Keratinocyte (primary cell): Measurements from ENCODE around the gene INPP4B. TPM values are rescaled to one million over a fixed set of nuclear protein-coding genes. Genes with fewer than 3 reads are reported as not detected.
A peak's percentile ranks its signal among the peaks of the same experiment; 100 is the strongest.

ENCODE experiments used
- DNase-seq: peaks from one replicate; pipeline ENCODE4 v3.0.0-alpha.2; 2011; ENCODE audit warnings: low read depth, missing footprints, low spot score
- FAIRE-seq: peaks from 2 replicates; lab custom pipeline; 2011; peaks lifted over from hg19 to GRCh38; lab: Jason Lieb, UNC
- H2AFZ ChIP-seq: 2 replicates; pipeline ENCODE4 v1.6.0; 2012; ENCODE audit warnings: low read length, control low read depth, inconsistent platforms; ENCODE audit not compliant: control insufficient read depth
- H3K27ac ChIP-seq: 2 replicates; pipeline ENCODE4 v1.5.1; 2011; ENCODE audit warnings: low read length; ENCODE audit not compliant: control insufficient read depth, insufficient read depth
- H3K27me3 ChIP-seq: 3 replicates; pipeline ENCODE4 v1.6.0; 2011; ENCODE audit warnings: low read length; ENCODE audit not compliant: control insufficient read depth, insufficient read depth; ENCODE audit errors: extremely low read depth
- H3K36me3 ChIP-seq, 2 experiments: 2 replicates in 1 of 2; 3 replicates in 1 of 2; pipeline ENCODE4 v1.5.1; 2011; ENCODE audit warnings: low read length in 2 of 2, mild to moderate bottlenecking in 1 of 2; ENCODE audit not compliant: control insufficient read depth in 2 of 2, insufficient read depth in 2 of 2; ENCODE audit errors: extremely low read depth in 1 of 2
- H3K4me1 ChIP-seq: 3 replicates; pipeline ENCODE4 v1.5.1; 2011; ENCODE audit warnings: low read length; ENCODE audit not compliant: control insufficient read depth, insufficient read depth; ENCODE audit errors: extremely low read depth
- H3K4me2 ChIP-seq: 3 replicates; pipeline ENCODE4 v1.6.0; 2011; ENCODE audit warnings: low read depth, low read length; ENCODE audit not compliant: control insufficient read depth, insufficient read depth; ENCODE audit errors: extremely low read depth
- H3K4me3 ChIP-seq, 3 experiments: fragments of 200-600 bp in 1 of 3; sonication (generic) in 1 of 3; 2 replicates in 2 of 3; 3 replicates in 1 of 3; pipeline ENCODE4 v1.5.1; 2011 to 2016; ENCODE audit warnings: low read length in 3 of 3, mild to moderate bottlenecking in 3 of 3, control low read depth in 2 of 3, inconsistent platforms in 1 of 3, low read depth in 1 of 3, mixed read lengths in 1 of 3, mixed run types in 1 of 3, moderate library complexity in 1 of 3; ENCODE audit not compliant: control insufficient read depth in 2 of 3, insufficient read depth in 2 of 3; ENCODE audit errors: extremely low read depth in 1 of 3
- H3K79me2 ChIP-seq: 2 replicates; pipeline ENCODE4 v1.6.0; 2012; ENCODE audit warnings: low read length; ENCODE audit not compliant: control insufficient read depth, insufficient read depth
- H3K9ac ChIP-seq: 3 replicates; pipeline ENCODE4 v1.6.0; 2011; ENCODE audit warnings: low read length; ENCODE audit not compliant: control insufficient read depth, insufficient read depth; ENCODE audit errors: extremely low read depth
- H3K9me1 ChIP-seq: 3 replicates; pipeline ENCODE4 v1.6.0; 2011; ENCODE audit warnings: low read length; ENCODE audit not compliant: control insufficient read depth, insufficient read depth; ENCODE audit errors: extremely low read depth
- H3K9me3 ChIP-seq: 2 replicates; pipeline ENCODE4 v1.5.1; 2012; ENCODE audit warnings: low read depth, low read length; ENCODE audit not compliant: control insufficient read depth
- H4K20me1 ChIP-seq: 3 replicates; pipeline ENCODE4 v1.6.0; 2011; ENCODE audit warnings: low read length; ENCODE audit not compliant: control insufficient read depth, insufficient read depth; ENCODE audit errors: extremely low read depth
- CTCF ChIP-seq, 3 experiments: IDR thresholded peaks in 1 of 3; conservative IDR thresholded peaks in 1 of 3; optimal IDR thresholded peaks in 1 of 3; 2 replicates in 2 of 3; 3 replicates in 1 of 3; pipeline versions ENCODE3 to v1.5.1; 2011; ENCODE audit warnings: low read length in 3 of 3, mild to moderate bottlenecking in 3 of 3, moderate library complexity in 2 of 3, control low read depth in 1 of 3, inconsistent platforms in 1 of 3; ENCODE audit not compliant: insufficient read depth in 2 of 3; ENCODE audit errors: extremely low read depth in 1 of 3
- EZH2 ChIP-seq: IDR thresholded peaks from one replicate; pipeline ENCODE4 v1.6.1; 2012; ENCODE audit warnings: inconsistent platforms, mild to moderate bottlenecking, low read length, moderate library complexity
- dilution Hi-C: fragments of 300-500 bp; cut with MboI; formaldehyde crosslinking; loops from one replicate; pipeline ENCODE4 v1.7.0; 2020; ENCODE audit warnings: low sequenced_read_pairs; ENCODE audit not compliant: extremely low pct_ligation_motif_present
- polyA plus RNA-seq, 5 experiments: library from polyadenylated mRNA; depleted of rRNA in 3 of 5; stranded (reverse) in 3 of 5; stranded (forward) in 1 of 5; unstranded in 1 of 5; fragments of >200 nt; gene quantifications; 1 replicate in 1 of 5; 2 replicates in 3 of 5; 3 replicates in 1 of 5; pipeline versions ENCODE4 v1.2.1 to v1.2.3, GENCODE V29; 2011 to 2012; ENCODE audit warnings: missing spikeins in 2 of 5, low read depth in 1 of 5, low replicate concordance in 1 of 5

The INPP4B gene
- polyA plus RNA-seq, 1 donor (not counting 4 experiments of a cell fraction or from before 2014, with no cell fraction given) = 50.2 TPM

GRCh38 chr4:142572071-142572470, 274.0 kb downstream of the INPP4B start:
- Histone ChIP-seq H3K9me3 (no peaks in the 10 kb centered on the region), H3K27me3 (no peaks in the 10 kb centered on the region), H3K9me1 (no peaks in the 10 kb centered on the region), H4K20me1 (no peaks in the 10 kb centered on the region), H3K4me3 (no peak overlapping the region), H3K27ac (no peak overlapping the region), H3K79me2 (no peaks in the 10 kb centered on the region), H3K4me1 (no peaks in the 10 kb centered on the region), H2AFZ (no peak overlapping the region), H3K9ac (no peak overlapping the region), H3K4me2 (no peak overlapping the region), H3K36me3 (no peaks in the 10 kb centered on the region)
- no peak for TF ChIP-seq CTCF (optimal IDR thresholded peaks at IDR 0.05 in 1 of 3, IDR thresholded peaks at IDR 0.05 in 1 of 3, conservative IDR thresholded peaks at IDR 0.05 in 1 of 3; ENCODE audit: extremely low read depth in 1 of 3, insufficient read depth in 2 of 3, low read length in 3 of 3)
- DNase-seq (no peak), FAIRE-seq (no peak)
- dilution Hi-C loops = loop anchor here (25.0 kb wide), 1 partner anchor 185 kb away; no protein-coding TSS in a partner anchor

DNA sequence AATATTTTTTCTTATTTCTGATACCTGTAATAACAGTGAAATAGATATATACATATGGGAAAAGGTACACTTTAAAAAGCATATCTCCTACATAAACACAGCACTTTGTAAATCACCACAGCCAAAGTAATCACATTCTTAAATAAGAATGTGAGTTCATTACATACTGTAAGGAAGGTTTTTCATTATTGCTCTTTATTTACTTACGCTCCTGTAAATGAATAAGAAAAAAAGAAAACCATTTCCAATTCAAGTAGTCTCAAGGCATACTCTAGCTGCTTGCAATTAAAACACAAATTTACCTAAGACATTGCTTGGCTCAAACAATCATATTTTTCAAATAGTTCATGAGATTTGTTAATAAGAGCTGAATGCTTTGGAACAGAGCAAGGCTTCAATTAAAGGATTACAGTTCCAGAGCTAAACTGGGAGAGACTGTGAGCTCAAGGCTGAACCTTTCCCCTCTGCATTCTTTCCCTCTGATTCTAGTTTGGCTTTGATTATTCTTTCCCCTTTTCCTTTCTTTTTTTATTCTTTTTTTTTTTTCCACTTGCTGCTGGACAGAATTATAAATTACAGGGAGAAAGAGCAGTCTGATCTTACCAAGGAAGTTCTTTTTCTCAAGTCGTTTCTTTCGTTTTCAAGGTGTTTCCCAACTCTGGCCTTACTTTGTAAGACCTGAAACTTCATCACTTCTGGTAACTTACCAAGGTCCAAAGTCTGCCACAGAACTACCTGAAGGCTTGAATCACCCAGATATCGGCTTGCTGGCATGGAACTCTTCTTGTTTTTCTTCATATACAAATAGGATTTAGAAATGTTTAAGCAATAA, 278.3 kb downstream of the INPP4B start:
- Histone ChIP-seq H2AFZ (peak overlapping the region; percentile 77), H3K4me1 (peaks cover 11% of the 10 kb centered on the region), H3K27me3 (no peaks in the 10 kb centered on the region), H3K36me3 (no peaks in the 10 kb centered on the region), H3K9me3 (no peaks in the 10 kb centered on the region), H3K79me2 (no peaks in the 10 kb centered on the region), H3K9me1 (no peaks in the 10 kb centered on the region), H3K4me3 (peak overlapping the region in 1 of 3 experiments; percentile 24), H3K4me2 (peak overlapping the region; percentile 40), H3K9ac (peak overlapping the region; percentile 11), H3K27ac (peak overlapping the region; percentile 15), H4K20me1 (no peaks in the 10 kb centered on the region)
- no peak for TF ChIP-seq CTCF (optimal IDR thresholded peaks at IDR 0.05 in 1 of 3, IDR thresholded peaks at IDR 0.05 in 1 of 3, conservative IDR thresholded peaks at IDR 0.05 in 1 of 3; ENCODE audit: extremely low read depth in 1 of 3, insufficient read depth in 2 of 3, low read length in 3 of 3)
- TF ChIP-seq EZH2 = no peak
- FAIRE-seq = peak; percentile 83
- dilution Hi-C loops = loop anchor here (25.0 kb wide), 1 partner anchor 181 kb away; no protein-coding TSS in a partner anchor
- no peak for DNase-seq
